HG03342 (cell line): ENCODE data around the gene C22orf42.
"Not testable (repeated sequence)": the region's sequence is repeated elsewhere in the genome, so short reads cannot be mapped to it uniquely, and the experiment has no call there.

Experiments
- ATAC-seq: cut with Tn5 transposase; IDR thresholded peaks from one replicate; pipeline ENCODE4 v1.9.1; 2021; ENCODE audit warnings: mild to moderate bottlenecking, moderate library complexity; ENCODE audit not compliant: unreplicated experiment

The C22orf42 gene

GRCh38 chr22:32137731-32138324 lies 21.3 kb downstream of the C22orf42 start:
- not testable (repeated sequence) for ATAC-seq

DNA sequence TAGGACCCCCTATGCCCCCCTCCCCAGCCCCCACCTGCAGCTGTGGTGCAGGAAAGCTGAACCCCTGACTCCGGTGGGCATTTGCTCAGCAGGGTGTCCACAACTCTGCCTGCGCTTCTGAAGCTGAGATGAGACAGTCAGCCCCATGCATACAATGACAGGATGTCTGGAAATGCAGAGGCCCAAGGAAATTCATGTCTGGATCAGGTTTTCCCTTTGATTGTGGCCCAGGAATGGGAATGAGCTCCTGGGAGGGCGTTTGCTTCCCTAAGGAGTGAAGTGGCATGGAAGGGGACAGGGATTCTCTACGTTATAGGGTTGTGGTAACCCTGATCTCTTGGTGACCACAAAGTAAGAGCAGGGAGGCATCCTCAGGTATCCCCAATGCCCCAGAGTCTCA lies 22.2 kb downstream of the C22orf42 start:
- ATAC-seq = not testable (repeated sequence)

GRCh38 chr22:32135958-32136357 lies 23.1 kb downstream of the C22orf42 start:
- ATAC-seq = not testable (repeated sequence)

DNA sequence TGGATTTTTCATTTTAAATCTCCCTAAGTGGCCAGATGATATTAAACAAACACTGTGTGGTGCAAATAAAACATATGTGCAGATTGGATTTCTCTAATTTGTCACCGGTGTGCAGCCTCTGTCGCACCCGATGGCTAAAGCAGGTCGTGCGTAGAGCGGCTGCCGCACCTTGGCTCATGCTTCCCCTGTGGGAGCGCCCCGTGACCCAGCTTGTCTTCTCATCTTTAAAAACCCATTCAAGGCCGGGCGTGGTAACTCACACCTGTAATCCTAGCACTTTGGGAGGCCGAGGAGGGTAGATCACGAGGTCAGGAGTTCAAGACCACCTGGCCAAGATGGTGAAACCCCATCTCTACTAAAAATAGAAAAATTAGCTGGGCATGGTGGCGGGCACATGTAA lies 24.3 kb downstream of the C22orf42 start:
- not testable (repeated sequence) for ATAC-seq

GRCh38 chr22:32132783-32133182 lies 26.3 kb downstream of the C22orf42 start:
- ATAC-seq = no peak

- no peak for ATAC-seq
Observed at GRCh38 chr22:32132126-32132525, 27.0 kb downstream of the C22orf42 start.

DNA sequence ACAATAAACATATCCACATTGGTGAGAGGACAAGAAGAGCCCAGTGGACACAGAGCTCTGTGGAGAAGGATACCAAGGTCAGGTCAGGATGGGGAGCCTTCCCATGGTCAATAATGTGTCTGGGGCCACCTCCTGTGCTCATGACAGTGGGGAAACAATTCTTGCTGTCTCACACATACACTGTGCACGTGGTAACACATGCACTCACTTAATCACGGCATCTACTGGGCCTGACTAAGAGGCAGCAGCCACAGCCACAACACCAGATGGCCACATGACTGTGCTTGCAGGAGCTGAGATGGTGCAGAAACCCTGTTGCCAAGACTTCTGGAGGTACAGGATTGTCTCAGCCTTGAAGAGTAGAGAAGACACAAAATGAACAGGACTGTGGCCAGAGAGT lies 28.6 kb downstream of the C22orf42 start:
- no peak for ATAC-seq

- no peak for ATAC-seq
Observed at GRCh38 chr22:32127904-32128303, 31.2 kb downstream of the C22orf42 start.

GRCh38 chr22:32123657-32124056 lies 35.4 kb downstream of the C22orf42 start:
- ATAC-seq = no peak

GRCh38 chr22:32122899-32123298 lies 36.2 kb downstream of the C22orf42 start:
- no peak for ATAC-seq

DNA sequence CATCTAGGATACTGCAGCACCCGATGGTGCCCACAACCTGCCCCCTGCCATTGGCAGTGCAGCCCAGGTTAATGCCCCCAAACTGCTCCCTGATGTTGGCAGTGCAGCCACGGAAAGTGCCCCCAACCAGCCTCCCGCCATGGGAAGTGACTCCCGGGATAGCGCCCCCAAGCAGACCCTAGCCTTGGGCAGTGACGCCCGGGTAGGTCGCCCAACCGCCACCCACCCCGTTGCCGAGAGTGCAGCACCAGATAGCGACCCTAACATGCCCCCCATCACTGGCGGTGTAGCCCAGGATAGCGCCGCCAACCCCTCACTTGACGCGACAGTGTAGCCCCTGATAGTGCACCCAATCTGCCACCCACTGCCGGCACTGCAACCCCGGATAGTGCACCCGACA lies 38.5 kb downstream of the C22orf42 start:
- no peak for ATAC-seq

DNA sequence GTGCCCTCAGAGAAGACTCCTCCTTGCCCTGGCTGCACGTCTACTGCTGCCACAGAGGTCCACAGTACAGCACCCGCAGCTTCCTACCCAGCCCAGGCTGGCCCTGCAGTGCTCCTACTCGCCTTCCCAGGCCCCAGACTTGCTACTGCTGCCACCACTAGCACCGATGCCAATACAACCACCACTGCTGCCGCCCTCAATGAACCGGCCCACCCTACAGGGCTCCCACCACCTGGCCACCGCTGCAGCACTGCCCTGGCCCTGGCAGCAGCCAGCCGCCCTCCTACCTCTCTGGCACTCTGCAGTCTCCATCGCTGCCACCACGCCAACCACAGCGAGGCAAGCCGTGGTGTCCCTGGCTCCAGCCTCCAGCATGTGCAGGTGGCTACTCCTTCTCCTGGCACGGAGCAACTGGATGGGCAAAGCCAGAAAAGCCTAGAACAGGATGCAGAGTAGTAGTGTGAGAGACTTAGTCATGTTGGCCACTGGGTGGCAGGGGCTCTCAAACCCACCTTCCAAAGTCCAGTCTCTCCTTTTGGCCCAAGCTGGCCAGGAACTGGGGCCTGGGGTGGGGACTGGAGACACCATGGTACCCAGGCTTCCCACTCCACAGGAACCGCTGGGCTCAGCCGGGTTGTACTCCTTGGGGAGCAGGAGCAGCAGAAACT lies 39.4 kb downstream of the C22orf42 start:
- no peak for ATAC-seq

DNA sequence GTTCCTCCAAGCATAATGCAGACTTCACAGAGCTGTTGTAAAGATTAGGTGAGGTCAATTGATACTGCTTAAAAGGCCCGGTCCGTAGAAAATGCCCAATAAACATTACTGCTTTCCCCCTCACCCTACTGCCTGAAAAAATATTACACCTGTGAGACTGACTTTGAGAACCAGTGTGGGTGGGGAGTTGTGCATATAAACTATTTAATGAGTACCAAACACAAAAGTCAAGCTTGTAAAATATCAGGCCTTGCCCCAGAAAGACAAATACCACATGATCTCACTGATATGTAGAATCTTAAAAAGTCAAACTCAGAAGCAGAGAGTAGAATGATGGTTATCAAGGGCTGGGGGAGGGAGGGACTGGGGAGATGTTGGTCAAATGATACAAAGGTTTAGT lies 46.7 kb downstream of the C22orf42 start:
- no peak for ATAC-seq

DNA sequence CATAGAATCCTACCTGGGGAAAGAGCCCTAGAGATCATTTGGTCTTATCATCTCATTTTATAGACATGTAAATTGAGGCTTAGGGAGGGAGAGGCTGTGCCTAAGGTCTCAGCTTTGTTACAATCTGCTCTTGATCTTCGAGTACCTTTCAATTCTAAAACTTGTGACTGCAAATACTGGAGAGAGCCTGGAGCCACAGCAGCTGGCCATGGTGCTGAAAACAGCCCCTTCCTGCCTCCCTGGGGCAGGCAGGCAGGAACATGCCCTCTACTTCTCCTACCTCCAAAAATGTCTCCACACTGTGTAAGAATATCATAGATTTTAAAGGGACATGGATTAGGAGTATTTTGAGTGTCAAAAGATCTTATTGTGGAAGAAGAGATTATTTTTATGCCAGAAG lies 52.2 kb downstream of the C22orf42 start:
- no peak for ATAC-seq

DNA sequence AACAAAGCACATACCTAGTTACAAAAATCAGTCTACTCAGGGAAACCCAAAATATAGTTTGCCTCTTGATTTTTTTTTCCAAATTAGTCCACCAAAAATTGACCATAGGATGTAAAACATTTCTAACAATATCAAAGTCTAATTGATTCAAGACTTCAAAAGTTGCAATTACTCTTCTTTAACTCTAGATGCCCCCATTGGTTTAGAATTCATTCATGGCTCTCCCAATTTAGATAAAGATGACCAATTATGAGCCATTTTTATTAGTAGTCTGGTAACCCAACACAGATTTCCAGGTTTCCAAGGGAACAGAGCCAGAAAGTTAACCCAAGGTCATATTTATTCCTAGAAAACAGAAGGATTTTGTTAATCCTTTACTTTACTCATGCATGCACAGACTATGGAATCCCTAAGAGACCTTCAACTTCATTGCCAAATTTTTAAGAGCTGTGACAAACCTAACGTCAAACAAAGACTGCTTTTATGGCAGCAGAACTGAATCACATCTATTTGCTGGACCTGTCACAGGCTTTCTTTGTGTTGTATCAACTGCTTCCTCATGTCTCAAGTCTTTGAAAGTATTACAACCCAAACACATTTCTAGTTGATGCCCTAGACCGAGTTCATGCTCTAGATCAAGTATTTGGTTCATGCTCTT lies 55.3 kb downstream of the C22orf42 start:
- ATAC-seq = no peak

DNA sequence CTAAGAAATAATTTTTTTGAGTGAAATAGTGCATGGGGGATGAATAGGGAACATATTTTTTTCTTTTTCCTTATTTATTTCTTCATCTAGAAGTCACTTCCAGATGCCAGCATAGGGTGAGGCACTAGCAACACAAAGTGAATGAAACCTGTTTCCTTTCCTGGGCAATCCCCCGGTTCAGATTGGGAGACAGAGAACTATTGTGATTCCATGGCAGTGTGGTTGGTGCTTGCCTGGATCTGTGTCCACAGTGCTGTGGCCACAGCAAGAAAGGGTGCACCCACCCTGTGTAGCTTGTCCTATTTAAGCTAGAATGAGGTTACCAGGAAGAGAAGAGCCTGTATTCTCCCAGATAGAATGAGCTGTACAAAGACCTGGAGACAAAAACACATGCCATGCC lies 58.4 kb downstream of the C22orf42 start:
- no peak for ATAC-seq
